ENCODE measurements around the gene LYSMD2. TPM values are rescaled to one million over a fixed set of nuclear protein-coding genes. Genes with fewer than 3 reads are reported as not detected.

LYSMD2 gene
- total RNA-seq = 7.3 and 8.7 TPM in 2 replicates

GRCh38 chr15:51737522-51738305, at the start of gene LYSMD2:
Gene LYSMD2 (minus strand): TSS chr15:51737655. CDS start chr15:51737622, 33 bp downstream.

GRCh38 chr15:51750792-51751696, 13.6 kb upstream of the LYSMD2 start, which contains the start of gene TMOD2:
Gene TMOD2 (plus strand): TSS chr15:51751597. CDS start chr15:51766442, 14,845 bp downstream.

DNA sequence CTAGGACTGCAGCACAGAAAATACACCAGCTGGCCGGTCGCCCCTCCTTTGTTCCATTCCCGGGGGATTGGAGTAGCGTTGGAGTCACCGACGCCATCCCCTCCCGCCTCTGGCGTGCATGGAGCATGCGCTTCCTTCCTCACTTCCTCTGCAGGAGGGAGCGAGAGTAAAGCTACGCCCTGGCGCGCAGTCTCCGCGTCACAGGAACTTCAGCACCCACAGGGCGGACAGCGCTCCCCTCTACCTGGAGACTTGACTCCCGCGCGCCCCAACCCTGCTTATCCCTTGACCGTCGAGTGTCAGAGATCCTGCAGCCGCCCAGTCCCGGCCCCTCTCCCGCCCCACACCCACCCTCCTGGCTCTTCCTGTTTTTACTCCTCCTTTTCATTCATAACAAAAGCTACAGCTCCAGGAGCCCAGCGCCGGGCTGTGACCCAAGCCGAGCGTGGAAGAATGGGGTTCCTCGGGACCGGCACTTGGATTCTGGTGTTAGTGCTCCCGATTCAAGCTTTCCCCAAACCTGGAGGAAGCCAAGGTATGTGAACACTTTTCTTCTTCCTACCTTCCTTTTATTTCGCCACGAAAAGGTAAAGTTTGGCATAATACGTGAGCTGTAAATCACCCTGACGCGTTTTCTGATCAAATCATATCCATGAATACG, 56.0 kb downstream of the LYSMD2 start, which contains the start of gene SCG3:
Gene SCG3 (plus strand): TSS at position 201 of the 661 bp plus-strand sequence. CDS start 253 bp downstream, at position 454.

Other genes with a start within 250 kb of the LYSMD2 start
- 11.2 and 14.0 TPM in 2 replicates for gene DMXL2, start 114.9 kb downstream of the LYSMD2 start, total RNA-seq
- under 0.01 TPM in 1 of 2 replicates, not detected in the other for gene SCG3, start 56.2 kb downstream of the LYSMD2 start, total RNA-seq
- gene TMOD2, start 13.9 kb upstream of the LYSMD2 start, total RNA-seq = 3.5 and 5.9 TPM in 2 replicates
- gene TMOD3, start 92.0 kb upstream of the LYSMD2 start, total RNA-seq = 63.3 and 95.8 TPM in 2 replicates
- 27.5 and 31.9 TPM in 2 replicates for gene LEO1, start 234.1 kb upstream of the LYSMD2 start, total RNA-seq